ENCODE data around the gene STON1. TPM values are rescaled to one million over a fixed set of nuclear protein-coding genes. Genes with fewer than 3 reads are reported as not detected.

STON1 gene
- total and polyA plus RNA-seq, 2 donors (not counting 3 experiments of a cell fraction or from before 2014, with no cell fraction given) = 6.3 to 12.1 TPM

GRCh38 chr2:48578313-48578712, 48.4 kb downstream of the STON1 start:
- ChIA-PET CTCF (interaction anchor here (1.0 kb wide), 1 partner anchor 10 kb away, joined by 3 read pairs; no protein-coding TSS in a partner anchor), POLR2A (no interaction called here)
- Histone ChIP-seq H3K9me3 (replicated peaks; ENCODE audit: control insufficient read depth, insufficient read depth, low read length) (no peaks in the 10 kb centered on the region), H3K4me2 (ENCODE audit: insufficient read depth, low read length) (no peak overlapping the region), H3K27me3 (ENCODE audit: control insufficient read depth in 2 of 2, insufficient read depth in 2 of 2, low read length in 2 of 2) (no peaks in the 10 kb centered on the region), H3K79me2 (ENCODE audit: control insufficient read depth, insufficient read depth, low read length) (no peaks in the 10 kb centered on the region), H3K9me1 (replicated peaks; ENCODE audit: control insufficient read depth, extremely low read depth, insufficient read depth, low read length) (no peaks in the 10 kb centered on the region), H2AFZ (ENCODE audit: low read depth, low read length) (no peak overlapping the region), H3K27ac (ENCODE audit: insufficient read depth, low read depth, low read length) (no peak overlapping the region), H3K4me1 (ENCODE audit: control insufficient read depth, extremely low read depth, insufficient read depth, low read length) (no peaks in the 10 kb centered on the region), H3K4me3 (replicated peaks in 1 of 3; ENCODE audit: insufficient read depth in 1 of 3, low read depth in 1 of 3, low read length in 3 of 3) (no peak overlapping the region), H3K36me3 (ENCODE audit: control insufficient read depth in 2 of 2, extremely low read depth in 1 of 2, insufficient read depth in 2 of 2, low read length in 2 of 2) (peaks cover 0 to 2% of the 10 kb centered on the region in 2 experiments), H3K9ac (replicated peaks; ENCODE audit: extremely low read depth, insufficient read depth, low read length) (no peak overlapping the region), H4K20me1 (replicated peaks; ENCODE audit: control insufficient read depth, extremely low read depth, insufficient read depth, low read length) (no peaks in the 10 kb centered on the region)
- FAIRE-seq (no peak), DNase-seq (ENCODE audit: low read depth, low spot score) (no peak)
- intact Hi-C loops (cut with micrococcal nuclease) = no loop called here
- no TSS peak for BruUV-seq (replicated peaks)
- dilution Hi-C loops (cut with MboI; ENCODE audit: extremely low pct_ligation_motif_present, low sequenced_read_pairs) = no loop called here
- TF ChIP-seq MAX (IDR thresholded peaks at IDR 0.05; ENCODE audit: insufficient read depth, insufficient read length) (no peak), EZH2 (IDR thresholded peaks at IDR 0.05; ENCODE audit: borderline replicate concordance, low read depth, low read length, severe bottlenecking) (no peak), GATA2 (IDR thresholded peaks at IDR 0.05; ENCODE audit: insufficient read depth, insufficient read length, low read depth, low read length) (no peak), POLR2AphosphoS5 (IDR thresholded peaks at IDR 0.05; ENCODE audit: insufficient read depth, low read depth, low read length) (no peak), MYC (IDR thresholded peaks at IDR 0.05; ENCODE audit: low read depth, low read length) (no peak)

GRCh38 chr2:48583961-48584360, 54.0 kb downstream of the STON1 start:
- TF ChIP-seq CTCF (IDR thresholded peaks at IDR 0.05; ENCODE audit: extremely low read depth in 1 of 2, insufficient read depth in 1 of 2, low read depth in 1 of 2, low read length in 2 of 2) (no peak), MYC (IDR thresholded peaks at IDR 0.05; ENCODE audit: low read depth, low read length) (no peak), JUN (IDR thresholded peaks at IDR 0.05; ENCODE audit: borderline replicate concordance, insufficient read depth, insufficient read length, low read depth) (no peak), POLR2AphosphoS5 (IDR thresholded peaks at IDR 0.05; ENCODE audit: insufficient read depth, low read depth, low read length) (no peak), EZH2 (IDR thresholded peaks at IDR 0.05; ENCODE audit: borderline replicate concordance, low read depth, low read length, severe bottlenecking) (no peak)
- Histone ChIP-seq H4K20me1 (replicated peaks; ENCODE audit: control insufficient read depth, extremely low read depth, insufficient read depth, low read length) (no peaks in the 10 kb centered on the region), H3K4me1 (ENCODE audit: control insufficient read depth, extremely low read depth, insufficient read depth, low read length) (no peaks in the 10 kb centered on the region), H3K9me1 (replicated peaks; ENCODE audit: control insufficient read depth, extremely low read depth, insufficient read depth, low read length) (no peaks in the 10 kb centered on the region), H3K36me3 (ENCODE audit: control insufficient read depth in 2 of 2, extremely low read depth in 1 of 2, insufficient read depth in 2 of 2, low read length in 2 of 2) (peaks cover 0 to 2% of the 10 kb centered on the region in 2 experiments), H3K4me2 (ENCODE audit: insufficient read depth, low read length) (no peak overlapping the region), H3K9me3 (replicated peaks; ENCODE audit: control insufficient read depth, insufficient read depth, low read length) (no peaks in the 10 kb centered on the region), H3K4me3 (replicated peaks in 1 of 3; ENCODE audit: insufficient read depth in 1 of 3, low read depth in 1 of 3, low read length in 3 of 3) (no peak overlapping the region), H3K9ac (replicated peaks; ENCODE audit: extremely low read depth, insufficient read depth, low read length) (no peak overlapping the region), H2AFZ (ENCODE audit: low read depth, low read length) (no peak overlapping the region), H3K27ac (ENCODE audit: insufficient read depth, low read depth, low read length) (no peak overlapping the region), H3K79me2 (ENCODE audit: control insufficient read depth, insufficient read depth, low read length) (no peaks in the 10 kb centered on the region), H3K27me3 (ENCODE audit: control insufficient read depth in 2 of 2, insufficient read depth in 2 of 2, low read length in 2 of 2) (no peaks in the 10 kb centered on the region)
- POLR2A ChIA-PET = no interaction called here
- intact Hi-C loops (cut with micrococcal nuclease) = loop anchor here (10.0 kb wide), 1 partner anchor 729 kb away; no protein-coding TSS in a partner anchor
- CTCF ChIA-PET = no interaction called here
- BruUV-seq (replicated peaks) = no TSS peak
- FAIRE-seq (no peak), DNase-seq (ENCODE audit: low read depth, low spot score) (no peak)
- dilution Hi-C loops (cut with MboI; ENCODE audit: extremely low pct_ligation_motif_present, low sequenced_read_pairs) = no loop called here

All from endothelial cell of umbilical vein (primary cell).